ENCODE measurements around the gene SUPT4H1.

Gene SUPT4H1

DNA sequence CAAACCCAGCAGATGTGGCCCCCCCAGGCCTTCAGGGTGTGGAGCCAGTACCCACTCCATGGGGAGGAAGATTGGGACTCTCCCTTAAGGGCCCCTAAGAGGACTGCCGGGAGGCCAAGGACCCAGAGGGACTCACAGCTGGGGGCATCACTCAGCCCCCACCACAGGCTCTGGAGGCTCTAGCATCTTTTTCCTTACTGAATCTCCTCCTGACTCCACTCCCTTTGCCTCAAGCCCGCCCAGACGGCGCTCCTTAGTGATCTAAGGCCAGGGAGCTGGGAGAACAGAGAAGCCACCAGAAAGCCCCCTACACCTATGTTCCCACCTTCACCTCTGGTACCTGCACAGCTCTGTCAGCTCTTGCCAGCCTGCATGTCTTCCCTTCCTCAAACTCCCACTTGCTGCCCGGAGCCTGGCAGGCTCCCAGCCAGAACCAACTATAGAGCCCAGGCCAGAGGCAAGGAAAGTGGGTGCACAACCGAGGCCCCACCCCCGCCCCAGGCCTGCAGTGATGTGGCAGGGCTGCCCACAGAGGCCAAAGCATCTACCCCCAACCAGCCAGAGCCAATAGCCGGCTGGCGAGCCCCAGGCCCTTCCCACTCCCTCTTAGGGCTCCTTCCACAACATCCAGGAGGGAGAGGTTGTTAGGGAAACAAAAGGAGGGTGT lies 48.9 kb downstream of the SUPT4H1 start:
- no peak for DNase-seq

- no peak for DNase-seq
Observed at GRCh38 chr17:58302171-58302918, 49.7 kb downstream of the SUPT4H1 start.

DNA sequence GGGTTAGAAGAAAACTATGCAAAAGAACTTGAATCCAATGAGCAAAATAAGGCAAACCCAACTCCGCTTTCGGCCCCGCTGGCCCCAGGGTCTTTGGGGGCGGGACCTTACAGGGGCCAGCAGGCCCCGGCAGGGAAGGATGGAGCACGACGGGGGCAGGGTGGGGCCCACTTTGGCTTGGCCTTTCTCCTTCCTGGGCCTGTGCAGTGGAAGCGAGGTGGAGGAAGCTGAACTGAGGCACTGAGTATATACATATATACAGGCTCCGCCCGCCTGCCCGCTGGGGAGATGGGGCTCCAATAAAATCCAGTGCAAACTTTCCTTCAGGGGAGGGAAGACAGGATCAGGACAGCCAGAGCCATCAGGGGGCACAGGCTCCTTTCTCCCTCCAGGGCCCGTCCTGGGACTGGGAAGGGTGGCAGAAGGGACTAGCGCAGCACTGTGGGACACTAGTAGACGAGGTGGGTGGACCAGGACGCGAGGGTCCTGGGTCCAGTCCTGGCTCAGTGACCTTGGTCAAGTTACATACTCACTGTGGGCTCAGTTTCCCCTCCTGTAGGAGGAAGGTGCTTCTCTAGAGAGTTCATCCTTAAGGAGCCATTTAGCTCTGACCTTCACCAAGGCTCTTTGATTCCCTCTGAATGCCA lies 50.4 kb downstream of the SUPT4H1 start:
- no peak for DNase-seq

- no peak for DNase-seq
Observed at GRCh38 chr17:58300336-58300735, 51.7 kb downstream of the SUPT4H1 start.
